ENCODE measurements around the gene ZDHHC19. TPM values are rescaled to one million over a fixed set of nuclear protein-coding genes. Genes with fewer than 3 reads are reported as not detected.
A peak's percentile ranks its signal among the peaks of the same experiment; 100 is the strongest.
"Not testable (repeated sequence)": the region's sequence is repeated elsewhere in the genome, so short reads cannot be mapped to it uniquely, and the experiment has no call there.

Gene ZDHHC19
- total RNA-seq, 1 donor from 2014 or later, result not detected

GRCh38 chr3:196192524-196193051, 18.6 kb downstream of the ZDHHC19 start:
- Mint-ChIP-seq H3K27me3 (ENCODE audit: low read depth) (no peaks in the 10 kb centered on the region), H3K27ac (peak overlapping the region; percentile 94), H3K36me3 (ENCODE audit: low read depth) (no peaks in the 10 kb centered on the region), H3K9me3 (no peaks in the 10 kb centered on the region), H3K4me3 (ENCODE audit: low read depth) (no peak overlapping the region), H3K4me1 (ENCODE audit: low read depth) (peaks cover 25% of the 10 kb centered on the region)
- DNase-seq (ENCODE audit: low spot score), result no peak
- intact Hi-C loops (cut with micrococcal nuclease), result loop anchor here (1.0 kb wide), 1 partner anchor 9 kb away; no protein-coding TSS in a partner anchor

GRCh38 chr3:196192036-196192523, 19.1 kb downstream of the ZDHHC19 start:
- DNase-seq (ENCODE audit: low spot score), result no peak
- H3K4me3 Mint-ChIP-seq (ENCODE audit: low read depth), result no peak overlapping the region
- H3K27me3 Mint-ChIP-seq (ENCODE audit: low read depth), result no peaks in the 10 kb centered on the region
- intact Hi-C loops (cut with micrococcal nuclease), result loop anchor here (1.0 kb wide), 1 partner anchor 9 kb away; no protein-coding TSS in a partner anchor
- H3K4me1 Mint-ChIP-seq (ENCODE audit: low read depth), result peaks cover 27% of the 10 kb centered on the region
- H3K27ac Mint-ChIP-seq, result peak overlapping the region; percentile 94
- H3K9me3 Mint-ChIP-seq, result no peaks in the 10 kb centered on the region
- no peaks in the 10 kb centered on the region for H3K36me3 Mint-ChIP-seq (ENCODE audit: low read depth)

GRCh38 chr3:196189566-196190347, 21.4 kb downstream of the ZDHHC19 start:
- intact Hi-C loops (cut with micrococcal nuclease), result loop anchor here (10.0 kb wide), 1 partner anchor 495 kb away; no protein-coding TSS in a partner anchor
- Mint-ChIP-seq H3K27me3 (ENCODE audit: low read depth) (no peaks in the 10 kb centered on the region), H3K27ac (no peak overlapping the region), H3K9me3 (no peaks in the 10 kb centered on the region), H3K4me3 (ENCODE audit: low read depth) (no peak overlapping the region), H3K36me3 (ENCODE audit: low read depth) (no peaks in the 10 kb centered on the region), H3K4me1 (ENCODE audit: low read depth) (peaks cover 34% of the 10 kb centered on the region)
- no peak for DNase-seq (ENCODE audit: low spot score)

- H3K9me3 Mint-ChIP-seq, result no peaks in the 10 kb centered on the region
- no peaks in the 10 kb centered on the region for H3K36me3 Mint-ChIP-seq (ENCODE audit: low read depth)
- no peak overlapping the region for H3K4me3 Mint-ChIP-seq (ENCODE audit: low read depth)
- peaks cover 36% of the 10 kb centered on the region for H3K4me1 Mint-ChIP-seq (ENCODE audit: low read depth)
- no peaks in the 10 kb centered on the region for H3K27me3 Mint-ChIP-seq (ENCODE audit: low read depth)
- intact Hi-C loops (cut with micrococcal nuclease), result loop anchor here (10.0 kb wide), 1 partner anchor 492 kb away; no protein-coding TSS in a partner anchor
- no peak for DNase-seq (ENCODE audit: low spot score)
- H3K27ac Mint-ChIP-seq, result peak overlapping the region; percentile 33
Measured at GRCh38 chr3:196186651-196187573, 24.3 kb downstream of the ZDHHC19 start.

GRCh38 chr3:196184881-196185280, 26.3 kb downstream of the ZDHHC19 start:
- peaks cover 48% of the 10 kb centered on the region for H3K4me1 Mint-ChIP-seq (ENCODE audit: low read depth)
- no peaks in the 10 kb centered on the region for H3K27me3 Mint-ChIP-seq (ENCODE audit: low read depth)
- no peak overlapping the region for H3K4me3 Mint-ChIP-seq (ENCODE audit: low read depth)
- intact Hi-C loops (cut with micrococcal nuclease), result loop anchor here (10.0 kb wide), 1 partner anchor 490 kb away; no protein-coding TSS in a partner anchor
- no peaks in the 10 kb centered on the region for H3K36me3 Mint-ChIP-seq (ENCODE audit: low read depth)
- no peaks in the 10 kb centered on the region for H3K9me3 Mint-ChIP-seq
- no peak for DNase-seq (ENCODE audit: low spot score)
- H3K27ac Mint-ChIP-seq, result no peak overlapping the region

GRCh38 chr3:196184169-196184432, 27.1 kb downstream of the ZDHHC19 start:
- H3K9me3 Mint-ChIP-seq; H3K27me3 Mint-ChIP-seq (ENCODE audit: low read depth); H3K4me3 Mint-ChIP-seq (ENCODE audit: low read depth); DNase-seq (ENCODE audit: low spot score); H3K36me3 Mint-ChIP-seq (ENCODE audit: low read depth): not testable (repeated sequence)
- H3K4me1 Mint-ChIP-seq (ENCODE audit: low read depth), result peaks cover 55% of the 10 kb centered on the region
- peak overlapping the region; percentile 70 for H3K27ac Mint-ChIP-seq
- intact Hi-C loops (cut with micrococcal nuclease), result loop anchor here (10.0 kb wide), 1 partner anchor 489 kb away; no protein-coding TSS in a partner anchor

- Mint-ChIP-seq H3K36me3 (ENCODE audit: low read depth) (no peaks in the 10 kb centered on the region), H3K9me3 (no peaks in the 10 kb centered on the region), H3K4me1 (ENCODE audit: low read depth) (peaks cover 52% of the 10 kb centered on the region), H3K27ac (peak overlapping the region; percentile 98), H3K27me3 (ENCODE audit: low read depth) (no peaks in the 10 kb centered on the region), H3K4me3 (ENCODE audit: low read depth) (no peak overlapping the region)
- no peak for DNase-seq (ENCODE audit: low spot score)
- intact Hi-C loops (cut with micrococcal nuclease), result loop anchor here (10.0 kb wide), 1 partner anchor 486 kb away; no protein-coding TSS in a partner anchor
Measured at GRCh38 chr3:196181127-196181546, 30.1 kb downstream of the ZDHHC19 start.

GRCh38 chr3:196180346-196180745, 30.9 kb downstream of the ZDHHC19 start:
- H3K4me1 Mint-ChIP-seq (ENCODE audit: low read depth), result peaks cover 52% of the 10 kb centered on the region
- H3K27ac Mint-ChIP-seq, result peak overlapping the region; percentile 98
- no peaks in the 10 kb centered on the region for H3K27me3 Mint-ChIP-seq (ENCODE audit: low read depth)
- no peak for DNase-seq (ENCODE audit: low spot score)
- peak overlapping the region; percentile 67 for H3K4me3 Mint-ChIP-seq (ENCODE audit: low read depth)
- intact Hi-C loops (cut with micrococcal nuclease), result loop anchor here (10.0 kb wide), 1 partner anchor 486 kb away; no protein-coding TSS in a partner anchor
- no peaks in the 10 kb centered on the region for H3K36me3 Mint-ChIP-seq (ENCODE audit: low read depth)
- no peaks in the 10 kb centered on the region for H3K9me3 Mint-ChIP-seq

- H3K4me1 Mint-ChIP-seq (ENCODE audit: low read depth), result peaks cover 52% of the 10 kb centered on the region
- DNase-seq (ENCODE audit: low spot score), result peak; percentile 81
- peak overlapping the region; percentile 98 for H3K27ac Mint-ChIP-seq
- H3K27me3 Mint-ChIP-seq (ENCODE audit: low read depth), result no peaks in the 10 kb centered on the region
- H3K36me3 Mint-ChIP-seq (ENCODE audit: low read depth), result no peaks in the 10 kb centered on the region
- intact Hi-C loops (cut with micrococcal nuclease), result loop anchor here (1.0 to 10.0 kb wide), 4 partner anchors 67 to 485 kb away; partner anchors contain the start of gene TFRC
- no peaks in the 10 kb centered on the region for H3K9me3 Mint-ChIP-seq
- peak overlapping the region; percentile 67 for H3K4me3 Mint-ChIP-seq (ENCODE audit: low read depth)
Measured at GRCh38 chr3:196179380-196180308, 31.6 kb downstream of the ZDHHC19 start.

- peak overlapping the region; percentile 98 for H3K27ac Mint-ChIP-seq
- no peaks in the 10 kb centered on the region for H3K36me3 Mint-ChIP-seq (ENCODE audit: low read depth)
- intact Hi-C loops (cut with micrococcal nuclease), result loop anchor here (1.0 to 2.0 kb wide), 3 partner anchors 67 to 272 kb away; partner anchors contain the start of gene TFRC
- peak overlapping the region; percentile 67 for H3K4me3 Mint-ChIP-seq (ENCODE audit: low read depth)
- peaks cover 51% of the 10 kb centered on the region for H3K4me1 Mint-ChIP-seq (ENCODE audit: low read depth)
- no peaks in the 10 kb centered on the region for H3K27me3 Mint-ChIP-seq (ENCODE audit: low read depth)
- H3K9me3 Mint-ChIP-seq, result no peaks in the 10 kb centered on the region
- DNase-seq (ENCODE audit: low spot score), result no peak
Measured at GRCh38 chr3:196178993-196179379, 32.2 kb downstream of the ZDHHC19 start.

GRCh38 chr3:196177967-196178366, 33.2 kb downstream of the ZDHHC19 start:
- H3K4me3 Mint-ChIP-seq (ENCODE audit: low read depth), result peak overlapping the region; percentile 37
- no peaks in the 10 kb centered on the region for H3K27me3 Mint-ChIP-seq (ENCODE audit: low read depth)
- H3K4me1 Mint-ChIP-seq (ENCODE audit: low read depth), result peaks cover 41% of the 10 kb centered on the region
- H3K27ac Mint-ChIP-seq, result peak overlapping the region; percentile 68
- intact Hi-C loops (cut with micrococcal nuclease), result loop anchor here (2.0 kb wide), 1 partner anchor 271 kb away; no protein-coding TSS in a partner anchor
- H3K9me3 Mint-ChIP-seq, result no peaks in the 10 kb centered on the region
- DNase-seq (ENCODE audit: low spot score), result no peak
- no peaks in the 10 kb centered on the region for H3K36me3 Mint-ChIP-seq (ENCODE audit: low read depth)
